DMS 273 (cell line): Measurements from ENCODE around the gene CLDN14.

Source experiments
- DNase-seq: peaks from one replicate; lab custom pipeline; 2025; ENCODE audit not compliant: unreplicated experiment; lab: John Stamatoyannopoulos, UW

Gene CLDN14

DNA sequence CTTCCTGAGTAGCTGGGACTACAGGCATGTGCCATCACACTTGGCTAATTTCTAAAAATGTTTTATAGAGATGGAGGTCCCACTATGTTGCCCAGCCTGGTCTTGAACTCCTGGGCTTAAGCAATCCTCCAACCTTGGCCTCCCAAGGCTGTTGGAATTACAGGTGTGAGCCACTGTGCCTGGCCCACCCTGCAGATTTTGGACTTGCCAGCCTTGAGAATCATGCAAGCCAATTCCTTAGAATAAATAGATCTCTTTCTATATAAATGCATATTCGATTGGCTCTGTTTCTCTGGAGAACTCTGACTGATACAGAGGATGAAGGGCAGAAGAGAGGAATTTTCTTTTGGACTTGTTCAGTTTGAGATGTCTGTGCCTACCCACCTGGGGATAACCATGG, 6.7 kb downstream of the CLDN14 start:
- DNase-seq, result no peak

DNA sequence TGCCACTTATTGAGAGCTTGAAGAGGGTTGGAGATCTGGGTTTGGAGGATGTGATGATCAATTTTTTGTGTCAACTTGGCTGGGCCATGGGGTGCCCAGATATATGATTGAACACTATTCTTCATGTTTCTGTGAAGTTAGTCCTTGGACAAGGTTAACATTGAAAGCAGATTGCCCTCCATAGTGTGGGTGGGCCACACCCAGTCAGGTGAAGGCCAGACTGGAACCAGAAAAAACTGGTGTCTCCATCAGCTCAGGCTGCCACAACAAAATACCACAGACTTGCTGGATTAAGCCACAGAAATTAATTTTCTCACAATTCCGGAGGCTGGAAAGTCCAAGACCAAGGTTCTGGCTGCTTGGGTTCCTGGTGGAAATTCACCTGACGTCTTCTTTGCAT, 7.5 kb downstream of the CLDN14 start:
- DNase-seq, result no peak

DNA sequence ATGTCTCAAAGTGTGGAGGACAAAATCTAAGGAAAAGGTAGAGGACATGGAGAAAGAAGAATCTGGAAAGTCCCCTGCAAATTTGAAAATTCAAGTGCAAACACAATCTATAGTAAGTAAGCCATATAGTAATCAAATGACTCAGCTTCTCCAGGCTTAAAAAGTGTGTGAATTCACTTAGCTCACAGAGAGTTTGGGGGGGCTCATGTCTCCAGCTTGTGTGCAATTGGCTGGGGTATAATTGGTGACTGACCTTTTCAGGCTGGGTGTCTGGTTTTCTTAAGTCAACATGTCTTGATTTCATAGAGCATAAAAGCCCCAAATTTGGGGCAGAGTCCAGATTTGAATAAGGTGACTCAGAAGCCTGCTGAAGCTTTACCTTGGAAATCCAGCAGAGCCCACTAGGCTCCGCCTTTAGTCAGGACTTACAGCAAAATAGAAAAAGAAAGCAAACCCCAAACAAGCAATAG, 8.6 kb downstream of the CLDN14 start:
- DNase-seq, result no peak

DNA sequence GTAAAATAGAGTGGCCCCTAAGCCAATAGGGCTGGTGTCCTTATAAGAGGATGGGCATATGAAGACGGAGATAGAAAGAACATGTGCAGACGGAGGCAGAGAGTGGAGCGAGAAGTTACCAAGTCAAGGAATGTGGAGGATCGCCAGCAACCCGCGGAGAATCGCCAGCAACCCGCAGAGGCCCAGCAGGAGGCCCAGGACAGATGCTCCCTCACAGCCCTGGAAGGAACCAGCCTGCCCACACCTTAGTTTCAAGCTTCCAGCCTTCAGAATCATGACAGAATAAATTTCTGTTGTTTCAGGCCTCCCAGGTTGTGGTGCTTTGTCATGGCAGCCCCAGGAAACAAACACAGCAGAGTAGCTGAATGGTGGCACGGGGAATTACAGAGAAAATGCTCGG, 9.6 kb downstream of the CLDN14 start:
- peak; percentile 27 for DNase-seq

DNA sequence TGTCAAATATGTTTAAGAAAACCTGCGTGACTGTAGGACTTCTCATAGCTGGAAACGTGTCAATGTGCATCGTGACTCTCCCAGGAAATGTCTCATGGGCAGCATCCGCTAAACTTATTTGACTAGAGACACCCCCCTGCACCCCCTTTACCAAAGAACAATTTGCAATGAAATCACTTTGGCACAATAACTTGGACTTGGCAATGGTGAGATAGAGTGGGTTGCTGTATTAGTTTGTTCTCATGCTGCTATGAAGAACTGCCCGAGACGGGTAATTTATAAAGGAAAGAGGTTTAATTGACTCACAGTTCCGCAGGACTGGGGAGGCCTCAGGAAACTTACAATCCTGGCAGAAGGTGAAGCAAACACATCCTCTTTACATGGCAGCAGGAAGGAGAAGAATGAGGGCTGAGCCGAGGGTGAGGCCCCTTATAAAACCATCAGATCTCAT, 13.8 kb downstream of the CLDN14 start:
- no peak for DNase-seq

DNA sequence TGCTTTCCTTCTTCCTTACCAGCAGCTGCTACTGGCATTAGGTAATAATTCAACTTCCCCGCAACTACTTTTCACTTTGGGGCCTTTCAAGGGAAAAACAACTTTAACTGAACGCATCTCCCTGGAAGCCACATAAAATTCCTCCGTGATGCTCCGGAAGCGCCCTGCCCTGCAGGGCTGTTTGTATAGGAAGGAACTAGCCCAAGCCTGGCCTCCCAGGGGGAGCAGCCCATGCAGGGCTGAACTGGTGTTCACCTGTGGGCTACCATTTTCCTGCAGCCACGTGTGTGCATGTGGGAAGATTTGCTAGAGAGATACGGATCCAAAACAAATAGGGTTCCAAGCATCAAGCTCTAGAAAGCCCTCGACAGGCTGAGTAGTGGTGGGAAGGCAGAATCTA, 14.4 kb downstream of the CLDN14 start:
- no peak for DNase-seq

DNA sequence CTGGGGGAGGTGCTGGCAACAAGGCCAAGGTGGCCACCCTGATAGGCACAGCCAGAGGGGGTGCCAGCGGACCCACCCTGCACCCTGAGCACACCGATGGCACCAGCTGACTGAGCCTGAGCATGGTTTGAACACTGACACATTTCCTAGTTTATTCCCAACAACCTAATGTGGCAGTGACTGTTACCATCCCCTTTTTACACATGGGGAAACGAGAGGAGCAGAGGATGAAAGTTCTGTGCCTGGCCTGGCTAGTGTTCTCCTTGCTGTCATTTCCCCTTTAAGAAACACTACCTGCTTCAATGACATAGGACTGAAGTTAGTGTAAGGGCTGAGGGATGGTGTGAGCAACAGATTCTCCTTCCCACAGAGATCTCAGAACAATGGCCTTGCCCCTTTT, 15.3 kb downstream of the CLDN14 start:
- DNase-seq, result no peak

DNA sequence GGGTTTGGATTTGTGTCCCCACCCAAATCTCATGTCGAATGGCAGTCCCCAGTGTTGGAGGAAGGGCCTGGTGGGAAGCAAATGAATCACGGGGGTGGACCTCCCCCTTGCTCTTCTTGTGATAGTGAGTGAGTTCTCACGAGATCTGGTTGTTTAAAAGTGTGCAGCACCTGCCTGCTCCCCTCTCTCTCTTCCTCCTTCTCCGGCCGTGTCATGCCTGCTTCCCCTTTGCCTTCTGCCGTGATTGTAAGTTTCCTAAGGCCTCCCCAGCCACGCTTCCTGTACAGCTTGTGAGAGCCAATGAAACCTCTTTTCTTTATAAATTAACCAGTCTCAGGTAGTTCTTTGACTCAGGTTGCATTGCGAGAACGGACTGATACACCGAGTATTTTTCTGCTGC, 15.9 kb downstream of the CLDN14 start:
- DNase-seq, result no peak

DNA sequence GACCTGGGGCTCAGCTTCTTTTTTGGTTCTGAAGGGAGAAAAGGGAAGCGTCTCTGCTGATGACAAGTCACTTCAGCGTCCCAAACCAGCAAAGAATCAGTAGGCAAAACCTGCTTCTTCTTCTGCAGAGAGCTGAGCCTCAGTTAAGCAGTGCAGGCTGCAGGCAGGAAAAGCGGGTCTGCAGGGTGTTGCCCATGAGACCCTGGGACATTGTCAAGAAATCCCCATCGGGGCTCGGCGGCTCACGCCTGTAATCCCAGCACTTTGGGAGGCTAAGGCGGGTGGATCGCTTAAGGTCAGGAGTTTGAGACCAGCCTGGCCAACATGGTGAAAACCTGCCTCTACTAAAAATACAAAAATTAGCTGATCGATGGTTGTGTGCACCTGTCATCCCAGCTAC, 16.7 kb downstream of the CLDN14 start:
- DNase-seq, result no peak

DNA sequence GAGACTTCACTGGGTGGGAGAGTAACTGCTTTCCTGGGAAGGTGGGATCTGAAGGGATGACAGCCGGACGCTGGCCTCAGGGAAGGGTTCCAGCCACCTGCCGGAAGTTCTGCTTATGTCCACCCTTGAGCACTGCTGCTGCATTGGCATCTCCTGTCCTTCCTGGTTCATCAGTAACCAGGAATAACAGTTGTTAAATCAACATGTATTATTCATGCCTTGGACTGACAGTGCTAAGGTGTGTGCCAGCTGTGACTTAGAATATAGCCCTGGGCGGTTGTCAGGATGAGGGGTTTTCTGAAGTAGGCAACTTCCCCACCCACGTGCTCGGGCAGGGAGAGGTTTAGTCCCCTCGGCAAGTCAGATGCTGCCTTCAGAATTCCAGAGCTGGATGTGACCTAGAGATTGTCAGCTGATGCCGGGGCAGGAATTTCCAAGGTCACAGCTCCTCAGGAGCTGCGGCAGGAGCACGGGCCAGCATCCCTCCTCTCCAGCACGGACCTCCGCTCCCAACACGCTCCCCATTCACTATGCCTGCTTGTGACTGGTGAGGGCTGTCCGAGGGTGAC, 17.9 kb downstream of the CLDN14 start:
- no peak for DNase-seq

DNA sequence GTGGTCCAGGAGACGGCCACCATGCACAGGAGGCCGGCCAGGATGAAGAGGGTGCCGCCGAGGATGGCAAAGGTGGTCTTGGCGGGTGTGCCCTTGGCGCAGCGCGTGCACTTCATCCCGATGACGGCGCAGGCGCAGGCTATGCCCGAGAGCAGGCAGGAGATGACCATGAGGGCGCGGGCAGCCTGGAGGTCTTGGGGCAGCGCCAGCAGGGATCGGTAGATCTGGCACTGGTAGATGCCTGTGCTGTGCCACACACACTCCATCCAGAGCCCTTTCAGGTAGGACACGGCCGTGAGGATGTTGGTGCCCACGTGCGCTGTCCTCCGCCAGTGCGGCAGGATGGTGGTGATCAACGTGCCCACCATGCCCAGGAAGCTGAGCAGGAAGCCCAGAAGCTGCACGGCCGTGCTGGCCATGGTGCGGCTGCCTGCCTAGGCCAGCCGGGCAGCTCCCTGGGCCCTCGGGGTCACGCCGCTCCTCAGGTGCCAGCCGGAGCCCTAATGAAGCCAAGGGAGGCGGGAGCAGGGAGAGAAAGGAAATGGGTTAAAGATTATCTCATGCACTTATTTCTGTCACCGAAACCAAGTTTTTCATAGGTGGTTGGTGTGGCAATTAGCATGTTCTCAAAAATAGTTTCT, 18.5 kb downstream of the CLDN14 start:
- no peak for DNase-seq

DNA sequence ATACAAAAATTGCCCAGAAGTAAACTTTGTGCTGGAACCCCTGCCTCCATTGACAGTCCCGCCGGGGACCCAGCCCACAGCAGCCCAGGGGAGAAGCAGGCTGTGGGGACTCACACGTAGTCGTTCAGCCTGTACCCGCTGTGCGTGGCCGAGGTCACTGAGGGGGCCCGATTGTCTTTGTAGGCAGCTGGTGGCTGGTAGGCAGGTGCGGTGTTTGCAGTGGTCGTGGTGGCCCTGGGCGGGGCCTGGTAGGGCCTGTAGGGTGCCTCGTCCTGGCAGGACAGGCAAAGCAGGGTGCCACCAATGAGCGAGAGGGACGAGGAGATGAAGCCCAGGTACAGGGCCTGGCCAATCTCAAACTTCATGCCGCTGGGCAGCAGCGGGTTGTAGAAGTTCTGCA, 19.1 kb downstream of the CLDN14 start:
- no peak for DNase-seq

DNA sequence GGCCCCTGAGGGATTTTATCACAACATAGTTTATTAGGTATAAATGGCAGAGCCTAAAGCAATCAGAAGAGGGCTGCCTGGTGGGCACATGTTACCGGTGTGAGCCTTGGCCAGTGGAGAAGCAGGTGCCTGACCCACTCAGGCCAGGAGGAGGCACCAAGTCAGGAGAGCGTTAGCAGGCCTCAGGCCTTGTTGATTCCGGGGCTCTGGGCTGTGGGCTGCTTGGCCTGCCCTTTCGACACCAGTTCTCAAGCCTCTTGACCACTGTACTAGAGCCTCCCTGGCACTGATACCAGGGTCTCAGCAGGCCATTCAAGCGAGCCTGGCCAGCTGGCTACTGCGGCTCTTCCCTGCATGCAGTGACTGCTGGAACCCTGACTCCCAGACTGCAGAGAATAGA, 20.8 kb downstream of the CLDN14 start:
- no peak for DNase-seq

DNA sequence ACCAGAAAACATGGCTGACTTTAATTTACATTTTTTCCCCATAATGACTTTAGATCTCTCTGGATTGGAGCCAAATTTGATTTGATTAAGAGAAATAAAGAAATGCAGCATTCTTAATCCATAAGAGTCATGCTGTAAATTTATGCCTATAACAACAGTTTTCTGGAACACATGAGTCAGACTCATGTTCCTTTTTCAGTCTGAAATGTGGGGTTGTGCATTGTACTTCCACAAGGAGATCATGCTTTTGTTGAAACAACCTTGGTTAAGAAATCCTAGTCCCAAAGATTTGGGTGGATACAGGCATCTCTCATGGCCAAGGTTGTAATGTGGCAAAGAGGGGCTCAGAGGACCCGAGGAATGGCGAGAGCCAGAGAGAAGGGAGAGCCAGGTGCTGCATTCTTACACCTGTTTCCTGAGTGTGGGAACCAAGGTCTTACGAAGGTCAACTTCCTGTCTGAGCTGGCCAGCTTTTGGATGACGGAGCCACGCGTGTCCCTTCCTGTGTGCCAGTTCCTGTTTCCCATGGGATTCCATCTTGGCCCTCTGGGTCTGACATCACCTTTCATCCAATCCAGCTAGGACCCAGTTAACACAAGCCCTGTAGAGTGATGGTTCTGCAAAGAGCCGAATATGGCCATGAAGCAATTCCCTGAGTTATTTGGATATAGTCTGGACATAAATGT, 23.1 kb downstream of the CLDN14 start:
- DNase-seq, result no peak

DNA sequence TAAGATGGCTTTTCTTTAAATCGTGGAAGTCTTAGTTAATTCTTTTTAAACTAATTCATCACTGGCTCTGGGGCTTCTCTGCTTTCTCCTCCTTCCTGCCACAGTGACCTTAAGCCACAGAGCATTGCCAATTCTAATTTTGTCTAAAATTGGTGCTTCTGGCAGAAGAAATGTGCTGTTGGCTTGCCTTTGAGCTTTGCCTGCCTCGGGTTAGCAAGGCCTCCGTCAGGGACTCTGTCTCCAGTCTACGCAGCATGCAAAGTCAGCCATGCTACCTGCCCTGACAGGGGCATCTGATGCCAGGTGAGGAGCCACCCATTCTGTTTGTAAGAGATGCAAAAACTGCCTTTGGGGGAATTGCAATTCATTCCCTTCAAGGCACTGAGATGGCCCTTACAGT, 25.2 kb downstream of the CLDN14 start:
- DNase-seq, result no peak

DNA sequence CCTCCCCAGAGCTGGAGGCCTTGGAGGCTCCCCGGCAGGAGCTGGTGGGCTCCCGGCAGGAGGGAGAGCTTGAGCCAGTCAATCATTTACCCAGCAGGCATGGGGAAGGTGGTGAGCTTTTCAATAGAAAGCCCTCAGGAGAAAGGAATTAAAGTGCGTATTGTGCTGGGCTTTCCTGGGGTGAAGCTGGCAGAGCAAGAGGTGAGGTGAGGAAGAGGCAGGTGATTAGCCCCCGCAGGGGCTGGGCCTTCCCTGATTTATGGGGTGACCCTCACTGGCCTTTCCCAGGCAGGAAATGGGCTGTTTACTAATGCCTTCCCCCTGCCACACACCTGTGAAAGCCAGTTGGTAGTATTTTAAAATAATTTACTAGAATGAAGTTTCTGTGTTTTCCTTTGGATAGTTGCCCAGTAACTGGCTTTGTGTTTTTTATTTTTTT, 25.8 kb downstream of the CLDN14 start:
- DNase-seq, result no peak

DNA sequence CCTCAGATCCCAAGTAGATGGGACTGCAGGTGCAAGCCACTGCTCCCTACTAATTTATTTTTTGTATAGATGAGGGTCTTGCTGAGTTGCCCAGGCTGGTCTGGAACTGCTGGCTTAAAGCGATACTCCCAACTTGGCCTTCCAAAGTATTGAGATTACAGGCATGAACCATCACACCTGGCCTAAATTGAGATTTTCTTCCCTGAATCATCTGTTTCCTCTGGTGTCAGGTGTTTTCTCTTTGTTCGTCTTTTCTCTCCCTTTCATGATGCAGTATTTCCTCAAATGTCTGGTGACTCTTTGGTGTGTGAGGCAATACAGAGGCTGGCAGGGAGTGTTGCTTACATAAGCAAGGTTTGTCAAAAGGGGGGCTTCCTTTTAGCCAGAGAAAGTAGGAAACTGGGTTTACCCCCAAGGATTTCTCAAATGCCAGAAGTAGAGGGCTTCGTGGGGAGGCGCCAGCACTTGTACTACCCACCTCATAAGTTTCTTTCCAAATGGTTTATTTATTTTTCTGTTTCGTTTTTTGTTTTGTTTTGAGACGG, 27.6 kb downstream of the CLDN14 start:
- no peak for DNase-seq

DNA sequence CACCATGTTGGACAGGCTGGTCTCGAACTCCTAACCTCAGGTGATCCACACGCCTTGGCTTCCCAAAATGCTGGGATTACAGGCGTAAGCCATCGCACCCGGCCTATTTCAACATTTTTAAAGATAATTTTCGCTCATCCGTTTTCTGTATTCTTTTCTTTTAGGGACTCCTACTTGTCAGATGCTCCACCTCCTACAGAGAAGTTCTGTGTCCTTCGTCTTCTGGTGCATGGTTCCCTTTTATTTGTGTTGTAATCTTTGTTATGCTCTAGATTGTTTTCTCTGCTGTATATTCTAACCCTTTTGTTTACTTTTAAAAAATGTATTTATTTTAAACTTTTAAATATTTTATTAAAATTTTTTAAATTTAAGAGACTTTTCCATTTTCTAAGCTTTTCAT, 28.4 kb downstream of the CLDN14 start:
- DNase-seq, result no peak

DNA sequence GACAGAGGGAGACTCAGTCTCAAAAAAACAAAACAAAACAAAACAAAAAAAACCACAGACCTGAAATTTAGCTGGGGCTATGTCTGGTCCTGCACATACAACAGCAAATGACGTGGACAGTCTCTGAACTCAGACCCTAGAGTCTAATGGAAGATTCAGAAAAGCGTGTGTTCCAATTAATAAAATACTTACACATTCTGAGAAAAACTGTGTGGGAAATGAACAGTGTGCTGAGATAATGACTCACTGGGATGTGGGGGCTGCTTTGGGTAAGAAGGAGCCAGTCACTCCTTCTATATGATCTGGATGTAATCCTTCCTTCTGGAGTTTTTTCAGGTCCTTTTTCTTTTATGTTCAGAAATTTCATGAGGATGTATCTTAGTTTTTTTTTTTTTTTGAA, 29.4 kb downstream of the CLDN14 start:
- no peak for DNase-seq

DNA sequence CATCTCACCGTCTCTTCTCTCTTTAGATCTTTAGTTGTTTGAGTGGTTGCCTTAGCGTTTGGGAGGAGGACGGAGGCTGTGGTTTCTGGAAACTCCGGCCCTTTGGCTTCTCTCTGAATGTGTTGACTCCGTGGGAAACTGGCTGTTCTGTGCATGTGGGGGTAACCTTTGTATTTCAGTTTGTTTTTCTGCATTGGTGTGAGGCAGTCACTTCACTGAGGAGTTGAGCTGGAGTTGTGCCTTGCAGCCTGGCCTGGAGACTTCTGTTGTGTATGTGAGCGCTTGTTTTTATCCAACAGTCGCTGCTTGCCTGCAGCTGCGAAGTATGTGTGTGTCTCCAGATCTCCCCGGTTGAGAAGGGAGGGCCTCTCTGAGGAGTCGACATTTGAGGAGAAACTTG, 33.6 kb downstream of the CLDN14 start:
- DNase-seq, result no peak

DNA sequence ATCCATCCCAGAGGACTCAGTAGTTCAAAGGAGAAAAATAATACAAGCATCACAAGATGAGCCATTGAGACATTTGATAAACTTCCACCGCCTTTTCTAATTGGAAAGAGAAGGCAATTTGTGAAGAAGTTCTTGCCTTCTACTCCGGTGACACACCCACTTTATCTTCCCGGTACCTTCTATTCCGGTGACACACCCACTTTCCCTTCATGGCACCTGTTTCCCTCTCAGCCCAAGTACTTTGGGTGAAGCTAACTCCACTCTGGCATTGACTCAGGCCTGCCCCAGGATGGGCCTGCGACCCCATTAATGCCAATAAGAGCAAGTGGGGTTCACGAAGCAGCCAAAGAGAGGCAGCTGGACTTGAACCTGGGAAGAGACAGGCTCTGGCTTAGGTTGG, 38.2 kb downstream of the CLDN14 start:
- DNase-seq, result no peak

DNA sequence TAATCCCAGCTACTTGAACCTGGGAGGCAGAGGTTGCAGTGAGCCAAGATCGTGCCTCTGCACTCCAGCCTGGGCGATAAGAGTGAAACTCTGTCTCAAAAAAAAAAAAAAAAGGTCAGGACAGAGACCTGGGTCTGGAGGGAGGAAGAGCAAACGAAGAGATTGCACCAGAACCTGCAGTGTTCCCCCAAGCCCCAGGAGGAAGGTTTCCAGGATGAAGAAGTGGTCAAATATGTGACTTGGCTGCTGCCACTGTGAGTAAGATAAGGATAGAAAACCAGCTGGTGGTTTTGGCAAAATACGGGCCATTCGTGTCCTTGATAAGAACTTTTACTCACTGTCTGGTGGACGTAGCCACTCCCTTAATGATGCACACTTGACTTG, 42.2 kb downstream of the CLDN14 start:
- DNase-seq, result no peak
